HG03565 (cell line): Measurements from ENCODE around the gene MPPED2.
"Not testable (repeated sequence)": the region's sequence is repeated elsewhere in the genome, so short reads cannot be mapped to it uniquely, and the experiment has no call there.

Experiments used
- ATAC-seq: cut with Tn5 transposase; IDR thresholded peaks from one replicate; pipeline ENCODE4 v1.9.1; 2021; ENCODE audit warnings: mild to moderate bottlenecking, moderate library complexity; ENCODE audit not compliant: unreplicated experiment

MPPED2 gene

DNA sequence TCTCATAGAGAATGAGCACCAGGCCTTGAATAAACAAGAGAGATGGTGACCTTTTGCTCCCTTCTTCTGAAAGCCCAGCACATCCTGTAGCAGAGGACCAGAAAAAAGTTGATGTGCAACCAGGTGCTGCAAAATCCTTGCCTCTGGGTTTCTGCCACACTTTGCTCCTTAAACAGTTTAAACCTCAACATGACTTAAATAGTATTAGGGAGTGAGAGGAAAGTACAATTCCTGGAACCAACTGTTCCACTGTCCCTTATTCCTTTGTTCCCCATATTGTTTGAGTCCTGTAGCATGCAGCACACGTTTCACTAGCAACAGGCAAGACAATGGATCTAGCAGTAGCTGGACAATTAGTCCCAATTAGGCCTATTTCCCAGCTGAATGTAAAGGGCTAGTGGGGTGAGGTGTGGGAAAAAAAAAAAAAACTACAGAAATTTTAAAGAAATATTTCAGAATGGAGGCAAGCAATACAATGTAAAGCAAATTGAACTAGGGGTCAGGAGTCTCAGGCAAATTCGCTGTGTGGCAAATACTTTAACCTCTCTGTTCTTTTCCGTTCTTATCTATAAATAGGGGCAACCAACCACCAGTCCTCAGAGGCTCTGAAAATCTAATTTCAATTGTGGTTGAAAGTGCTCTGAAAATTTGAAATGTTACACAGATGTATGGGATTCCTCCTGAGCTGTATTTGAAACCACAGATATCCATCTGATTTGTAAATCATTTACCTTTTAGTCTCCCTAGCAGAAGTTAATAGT, 6.6 kb downstream of the MPPED2 start:
- no peak for ATAC-seq

DNA sequence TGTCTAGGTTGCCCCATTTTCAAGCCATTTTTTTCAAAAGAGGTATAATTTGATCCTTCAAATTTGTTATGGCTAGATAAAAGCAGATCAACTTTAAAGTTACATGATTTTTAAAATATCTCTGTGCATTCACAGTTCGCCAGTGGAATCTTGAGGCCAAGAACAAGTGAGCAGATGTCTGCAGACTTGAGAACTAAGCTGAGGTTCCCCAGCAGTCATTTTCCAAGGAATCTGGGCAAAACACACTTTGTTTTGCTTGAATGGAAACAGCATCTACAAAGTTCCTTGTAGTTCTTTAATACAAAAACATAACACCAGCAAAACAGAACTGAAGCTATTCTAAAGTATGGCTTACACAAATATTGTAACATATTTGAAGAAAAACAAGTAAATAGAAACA, 7.7 kb downstream of the MPPED2 start:
- ATAC-seq, result no peak

DNA sequence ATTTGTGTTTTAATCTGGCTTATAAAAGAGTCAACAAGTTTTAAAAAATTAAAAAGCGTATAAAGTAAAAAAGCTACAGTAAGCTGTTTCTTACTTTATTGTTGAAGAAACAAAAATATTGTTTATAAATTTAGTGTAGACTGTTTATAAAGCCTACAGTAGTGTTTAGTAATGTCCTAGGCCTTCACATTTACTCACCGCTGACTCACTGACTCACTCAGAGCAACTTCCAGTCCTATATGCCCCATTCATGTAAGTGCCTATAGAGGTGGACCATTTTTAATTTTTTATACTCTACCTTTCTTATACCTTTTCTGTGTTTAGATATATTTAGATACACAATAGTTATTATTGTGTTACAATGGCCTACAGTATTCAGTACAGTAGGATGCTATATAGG, 12.2 kb downstream of the MPPED2 start:
- ATAC-seq, result no peak

DNA sequence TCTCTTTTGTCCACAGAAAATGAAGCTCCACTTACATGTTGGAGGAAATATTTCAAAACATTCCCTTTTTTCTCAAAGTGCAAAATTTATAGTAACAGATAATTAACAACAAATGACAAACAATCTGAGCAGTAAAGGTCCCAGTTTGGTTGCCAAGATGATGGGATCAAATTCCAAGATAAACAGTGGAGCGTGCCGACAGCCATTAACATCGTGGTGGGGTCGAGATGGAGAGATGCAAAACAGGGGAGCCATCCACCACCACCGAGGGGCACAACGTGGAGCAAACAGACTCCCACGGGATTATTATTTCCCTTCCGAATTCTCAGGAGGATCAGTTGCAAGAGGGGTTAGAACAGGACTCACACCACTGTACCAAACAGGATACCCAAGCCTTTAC, 17.2 kb downstream of the MPPED2 start:
- ATAC-seq, result no peak

DNA sequence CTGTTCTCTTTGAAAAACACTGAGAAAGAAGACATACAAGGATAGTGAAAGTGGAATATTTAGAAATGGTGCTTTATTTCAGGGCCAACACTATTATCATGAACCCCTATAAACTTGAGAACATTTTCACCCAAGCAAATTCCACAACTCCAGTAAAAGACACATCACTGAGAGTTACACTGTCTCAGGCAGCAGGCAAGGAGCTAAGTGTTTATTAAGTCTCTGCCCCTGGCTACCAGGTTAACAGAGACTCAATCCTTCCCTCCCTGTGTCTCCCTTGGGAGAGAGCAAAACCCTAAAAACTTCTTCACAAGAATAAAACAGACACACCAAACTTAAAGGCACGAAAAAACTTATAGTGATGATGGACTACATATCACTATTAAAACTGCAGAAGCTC, 18.5 kb downstream of the MPPED2 start:
- no peak for ATAC-seq

DNA sequence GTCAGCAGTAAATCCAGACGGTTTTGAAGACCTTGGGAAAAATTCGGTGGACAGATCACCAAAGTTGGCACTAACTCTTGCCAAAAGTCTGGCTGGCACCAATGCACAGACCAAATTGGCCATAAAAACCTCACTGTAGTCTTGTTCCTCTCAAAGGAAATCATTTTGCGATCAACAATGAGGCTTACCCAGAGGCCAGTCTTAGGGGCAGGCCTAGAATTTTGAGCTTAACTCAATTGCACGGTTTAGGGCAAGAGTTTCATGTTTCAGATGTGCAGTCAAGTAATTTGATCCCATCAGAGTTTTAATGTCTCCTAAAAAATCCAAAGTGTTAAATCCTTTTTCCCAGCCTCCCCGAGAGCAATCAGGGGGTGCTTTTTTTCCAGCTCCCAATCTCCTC, 19.0 kb downstream of the MPPED2 start:
- no peak for ATAC-seq

DNA sequence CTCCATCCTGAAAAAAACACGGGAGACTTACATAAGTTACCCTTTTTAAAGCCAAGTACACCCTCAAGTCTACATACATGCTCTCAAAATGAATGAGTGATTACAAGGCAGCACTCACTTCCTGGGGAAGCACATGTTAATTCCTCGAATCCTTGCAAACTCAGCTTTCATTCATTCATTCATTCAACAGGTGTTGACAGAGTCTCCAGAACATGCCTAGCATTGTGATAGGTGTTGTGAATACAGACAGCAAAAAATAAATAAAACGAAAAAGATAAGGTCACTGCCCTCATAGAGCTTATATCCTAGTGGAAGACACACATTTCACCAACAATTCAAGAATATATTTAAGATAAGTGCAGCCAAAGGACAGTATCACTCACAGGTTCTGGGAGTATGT, 19.7 kb downstream of the MPPED2 start:
- no peak for ATAC-seq

DNA sequence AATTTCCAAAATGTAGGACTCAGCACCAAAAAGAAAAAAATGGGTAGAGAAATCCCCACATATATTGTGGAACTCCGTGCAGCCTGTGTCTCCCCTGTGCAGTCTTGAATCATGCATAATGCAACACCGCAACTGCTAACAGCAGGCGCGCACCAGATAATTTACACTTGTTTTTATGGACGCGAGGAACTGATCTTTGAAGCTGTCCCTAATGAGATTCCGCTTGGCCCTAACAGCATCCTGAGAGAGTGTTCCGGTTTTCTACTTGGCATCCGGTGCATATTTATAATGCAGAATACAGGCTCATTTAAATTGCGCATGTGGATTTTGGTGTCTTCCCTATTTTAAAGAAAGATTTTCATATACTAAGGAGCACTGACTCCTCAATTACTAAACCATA, 21.1 kb downstream of the MPPED2 start:
- ATAC-seq, result no peak

DNA sequence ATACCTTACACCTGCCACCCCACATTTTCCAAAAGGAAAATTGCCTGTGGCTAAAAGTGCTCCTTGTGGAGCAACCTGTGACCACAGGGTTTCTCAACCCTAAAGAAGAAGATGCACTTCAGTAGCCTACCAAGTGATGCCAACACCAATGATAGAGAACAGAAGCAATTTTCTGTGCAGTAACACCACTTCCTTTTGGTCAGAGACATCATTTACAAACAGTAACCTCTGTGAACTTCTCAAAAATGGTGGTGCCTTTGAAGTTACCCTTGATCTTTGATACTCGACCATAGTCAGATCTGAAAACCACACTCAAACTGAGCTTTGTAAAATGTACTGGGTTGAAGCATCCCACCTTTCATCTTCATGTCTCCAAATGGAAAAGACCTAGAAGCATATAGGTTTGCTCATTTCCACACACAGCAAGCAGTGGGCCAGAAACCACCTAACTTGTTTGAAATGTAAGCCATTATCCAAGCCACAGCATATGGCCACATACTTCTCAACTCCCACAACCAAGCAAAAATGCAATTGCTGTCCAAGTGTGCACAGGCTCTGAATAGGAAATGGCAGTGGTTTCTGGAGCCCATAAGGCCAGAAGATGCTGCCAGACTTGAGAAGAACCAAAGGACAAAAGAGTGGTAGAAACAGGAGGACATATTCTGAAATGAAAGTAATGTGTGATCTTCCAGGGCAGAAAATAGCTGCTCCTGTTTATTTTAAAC, 24.3 kb downstream of the MPPED2 start:
- ATAC-seq, result no peak

DNA sequence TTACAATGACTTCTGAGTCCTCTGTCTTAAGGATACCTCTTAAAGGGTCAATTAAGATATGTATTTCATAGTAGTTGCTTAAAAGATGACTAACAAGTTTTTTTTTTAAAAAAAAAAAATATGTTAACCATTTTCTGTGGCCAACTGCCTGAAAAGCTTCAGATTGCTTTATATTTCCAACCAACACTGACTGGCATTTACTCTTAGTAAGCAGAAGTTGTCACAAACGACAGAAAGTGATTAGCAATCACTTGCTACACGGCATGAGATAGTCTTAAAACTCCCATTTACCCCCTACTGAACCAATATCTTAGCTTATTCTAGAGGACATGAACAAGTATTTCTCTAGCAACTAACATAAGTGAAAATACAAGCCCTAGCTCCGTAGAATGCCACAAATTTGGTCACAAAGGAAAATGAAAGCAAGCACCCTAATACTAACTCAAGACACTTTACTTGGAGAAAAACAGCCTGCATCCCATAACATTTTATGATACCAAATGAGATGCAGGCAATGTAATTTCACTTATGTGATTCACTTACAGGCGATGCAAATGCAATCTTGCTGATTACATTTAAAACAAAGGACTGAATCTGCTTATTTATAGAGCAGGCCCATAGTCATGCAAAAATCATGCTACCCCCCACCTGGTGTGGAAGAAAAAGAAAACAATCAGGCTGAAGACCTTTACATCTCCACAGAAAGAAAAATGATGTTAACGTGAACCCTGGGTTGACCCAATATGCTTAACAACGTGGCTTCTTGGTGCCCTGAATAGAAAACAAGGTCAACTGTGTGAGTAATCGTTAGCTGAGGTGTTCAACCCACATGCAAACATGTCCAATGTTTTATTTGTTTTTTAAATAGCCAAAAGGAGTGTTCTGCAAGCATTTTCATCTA, 25.7 kb downstream of the MPPED2 start:
- no peak for ATAC-seq

DNA sequence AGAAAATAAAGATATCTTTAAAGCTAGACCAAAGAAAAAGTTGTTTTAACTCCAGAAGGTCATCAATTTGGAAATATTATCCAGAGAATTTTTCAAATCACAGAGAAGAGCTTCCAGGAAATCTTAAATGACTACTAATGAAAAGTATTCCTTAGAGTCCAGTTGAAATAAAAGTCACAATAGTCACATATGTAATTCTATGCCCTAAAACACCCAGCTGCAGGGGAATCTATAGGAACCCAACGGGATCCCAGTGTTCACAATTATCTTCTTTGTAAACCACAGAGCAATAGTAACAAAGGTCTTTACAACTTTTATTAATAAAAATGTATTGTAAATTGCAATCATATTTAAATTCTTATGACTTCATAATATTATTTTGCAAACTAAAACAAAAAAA, 27.1 kb downstream of the MPPED2 start:
- no peak for ATAC-seq

DNA sequence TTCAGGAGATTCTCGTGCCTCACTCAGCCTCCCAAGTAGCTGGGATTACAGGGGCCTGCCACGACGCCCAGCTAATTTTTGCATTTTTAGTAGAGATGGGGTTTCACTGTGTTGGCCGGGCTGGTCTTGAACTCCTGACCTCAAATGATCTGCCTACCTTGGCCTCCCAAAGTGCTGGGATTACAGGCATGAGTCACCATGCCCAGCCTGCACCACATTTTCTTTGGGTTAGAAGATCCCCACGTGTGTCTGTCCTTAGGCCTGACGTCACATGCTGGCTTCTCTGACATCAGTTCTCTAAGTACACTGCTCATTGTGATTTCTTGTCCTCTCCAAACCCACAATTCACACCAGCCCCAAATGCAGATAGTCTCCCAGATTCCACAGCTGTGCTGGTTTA, 31.6 kb downstream of the MPPED2 start:
- ATAC-seq, result not testable (repeated sequence)

DNA sequence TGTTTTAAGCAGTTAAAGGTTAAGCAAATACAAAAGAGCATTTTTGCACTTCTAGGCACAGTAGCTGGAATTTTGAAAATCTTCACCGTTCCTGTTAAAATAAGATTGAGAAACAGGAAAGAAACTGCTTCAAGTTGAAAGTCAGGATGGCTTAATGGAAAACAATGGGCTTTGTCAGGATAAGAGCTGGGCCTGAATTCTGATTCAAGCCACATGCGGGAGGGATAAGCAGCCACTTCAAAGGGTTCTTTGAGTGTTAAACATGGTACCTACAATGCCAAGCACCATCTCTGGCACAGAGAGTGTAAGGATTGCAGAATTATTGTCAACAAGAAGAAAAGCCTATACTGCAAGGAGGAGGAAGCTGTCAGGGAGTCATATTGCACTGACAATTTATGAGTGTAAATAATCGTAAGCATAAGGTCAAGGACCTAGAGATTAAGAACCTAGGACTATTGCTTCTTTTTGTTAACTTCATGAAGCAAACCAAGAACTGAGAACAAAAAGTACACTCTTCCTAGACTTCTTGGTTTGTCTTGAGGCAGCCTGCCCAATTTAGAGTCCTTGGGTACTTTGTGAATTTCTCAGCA, 32.5 kb downstream of the MPPED2 start:
- no peak for ATAC-seq

DNA sequence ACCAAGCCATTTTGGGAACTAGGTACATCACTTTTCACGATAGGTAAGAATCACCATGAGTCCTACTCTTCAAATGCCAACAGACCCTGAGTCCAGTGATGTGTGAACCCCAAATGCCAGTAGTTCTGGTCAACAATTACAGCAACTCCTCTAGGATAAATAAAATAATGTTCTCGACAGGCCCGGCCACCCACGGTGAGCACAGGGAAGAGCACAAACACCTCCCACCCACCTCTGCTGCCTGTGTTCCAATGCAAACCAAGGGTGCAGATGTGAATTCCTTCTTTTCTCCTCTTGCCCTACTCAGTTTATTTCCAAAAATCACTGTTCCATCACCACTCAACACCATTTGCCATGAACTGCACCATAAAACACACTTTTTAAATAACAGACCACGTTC, 33.3 kb downstream of the MPPED2 start:
- ATAC-seq, result no peak

DNA sequence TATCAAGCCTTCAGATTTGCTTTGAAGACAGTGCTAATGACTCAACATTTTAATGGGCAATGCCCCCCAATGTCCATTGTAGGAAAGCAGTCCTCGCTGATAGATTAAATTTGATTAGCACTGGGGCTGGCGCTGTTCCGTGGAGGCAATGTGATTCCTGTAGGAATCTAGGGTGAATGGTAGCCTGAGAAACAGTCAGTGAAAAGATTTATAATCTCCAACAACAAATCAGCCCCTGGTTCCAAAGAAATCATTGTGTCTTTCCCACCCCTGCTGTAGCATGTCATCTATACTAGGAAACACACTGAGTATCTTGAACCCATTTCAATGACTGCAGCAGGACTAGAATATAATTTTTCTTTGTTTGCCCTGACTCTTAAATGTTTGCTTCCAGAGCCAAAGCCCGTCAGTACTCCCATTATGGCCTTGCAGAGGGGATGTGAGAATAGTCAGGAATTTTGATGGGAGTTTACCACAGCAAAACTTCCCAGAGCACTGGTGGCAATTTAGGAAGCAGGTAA, 36.1 kb downstream of the MPPED2 start:
- ATAC-seq, result no peak

DNA sequence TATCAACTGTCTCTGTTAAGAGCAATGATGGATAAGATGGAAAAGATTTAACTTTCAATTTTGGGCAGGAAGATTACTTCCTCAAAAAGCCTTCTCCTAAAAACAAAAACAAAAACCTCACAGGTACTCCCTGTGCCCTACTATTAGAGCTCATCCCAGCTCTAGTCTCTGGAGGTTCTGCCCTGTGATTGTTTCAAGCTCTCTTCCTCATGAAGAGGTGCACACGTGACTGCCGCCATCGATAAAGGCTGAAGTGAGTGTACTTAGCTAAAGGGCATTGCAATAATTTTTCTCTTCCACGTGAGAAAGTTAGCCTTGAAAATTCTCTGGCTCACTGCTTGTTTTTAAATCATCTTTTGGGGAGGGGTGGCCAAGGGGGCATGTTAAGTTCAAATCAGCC, 36.6 kb downstream of the MPPED2 start:
- no peak for ATAC-seq

DNA sequence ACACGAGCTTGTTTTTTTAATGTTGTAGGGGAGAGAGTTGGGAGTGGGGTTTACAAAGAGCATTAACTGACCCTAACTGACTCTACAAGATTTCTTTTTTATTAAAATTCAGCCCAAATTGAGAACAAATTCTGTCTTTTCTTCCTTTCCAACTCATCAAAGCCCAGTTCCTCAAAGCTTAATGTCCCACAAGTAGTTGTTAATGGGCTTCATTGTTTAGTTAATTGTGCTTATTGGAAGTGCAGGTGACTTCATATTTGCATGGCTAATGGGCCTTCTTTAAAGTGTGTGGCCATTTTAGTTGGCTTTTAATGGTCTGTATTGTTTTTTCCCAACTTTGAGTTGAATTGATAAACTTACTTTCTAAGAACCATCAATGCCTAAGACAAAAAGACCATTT, 39.8 kb downstream of the MPPED2 start:
- no peak for ATAC-seq

DNA sequence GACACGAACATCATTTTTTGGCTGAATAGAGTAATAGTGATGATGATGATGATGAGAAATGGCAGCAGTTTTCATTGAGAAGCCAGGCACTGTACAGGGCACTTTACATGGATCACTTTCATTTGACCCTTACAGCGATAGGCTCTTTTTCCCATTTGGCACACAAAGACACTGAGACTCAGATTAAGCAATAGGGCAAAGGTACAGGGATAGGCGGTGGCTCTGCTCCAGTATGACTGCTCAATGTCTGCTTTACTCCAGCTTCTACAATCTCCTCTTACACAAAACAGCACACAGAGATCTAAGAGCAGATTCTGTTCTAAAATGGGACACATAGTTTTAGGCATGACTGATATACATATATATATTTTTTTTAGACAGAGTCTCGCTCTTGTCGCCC, 40.6 kb downstream of the MPPED2 start:
- ATAC-seq, result no peak

DNA sequence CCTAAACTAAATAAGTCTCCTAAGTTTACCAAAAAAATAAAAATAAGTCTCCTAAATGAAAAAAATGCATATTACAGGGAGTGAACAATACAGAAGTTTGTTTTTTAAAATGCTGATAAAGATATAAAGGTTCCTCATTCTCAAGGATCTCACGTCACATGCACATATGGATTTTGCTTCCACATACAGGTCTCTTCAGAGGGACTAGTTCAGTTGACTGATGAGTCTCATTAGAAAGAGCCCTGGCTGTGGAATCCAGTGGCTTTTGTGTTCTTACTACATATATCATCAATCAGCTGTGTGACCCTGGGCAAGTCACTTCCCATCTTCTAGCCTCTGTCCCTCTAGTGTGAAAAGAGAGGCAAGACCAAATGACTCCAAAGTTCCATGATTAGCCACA, 43.1 kb downstream of the MPPED2 start:
- no peak for ATAC-seq

DNA sequence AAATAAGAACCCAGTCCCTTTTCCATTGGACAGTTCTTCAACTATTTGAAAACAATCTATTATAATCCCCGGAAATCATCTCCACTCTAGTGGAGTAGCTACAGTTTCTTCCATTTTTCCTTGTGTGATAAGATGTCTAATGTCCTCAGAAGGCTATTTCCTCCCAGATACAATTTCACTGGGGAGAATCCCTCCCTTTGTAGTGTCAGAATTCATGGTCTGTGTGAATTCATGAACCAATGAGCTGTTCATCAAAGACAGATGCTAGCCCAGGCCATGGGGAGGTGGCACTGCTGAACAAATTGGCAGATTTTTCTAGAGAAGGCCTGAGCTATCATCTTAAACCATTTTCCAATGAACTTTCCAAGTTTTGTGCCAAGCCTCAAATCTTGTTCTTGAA, 45.4 kb downstream of the MPPED2 start:
- no peak for ATAC-seq

DNA sequence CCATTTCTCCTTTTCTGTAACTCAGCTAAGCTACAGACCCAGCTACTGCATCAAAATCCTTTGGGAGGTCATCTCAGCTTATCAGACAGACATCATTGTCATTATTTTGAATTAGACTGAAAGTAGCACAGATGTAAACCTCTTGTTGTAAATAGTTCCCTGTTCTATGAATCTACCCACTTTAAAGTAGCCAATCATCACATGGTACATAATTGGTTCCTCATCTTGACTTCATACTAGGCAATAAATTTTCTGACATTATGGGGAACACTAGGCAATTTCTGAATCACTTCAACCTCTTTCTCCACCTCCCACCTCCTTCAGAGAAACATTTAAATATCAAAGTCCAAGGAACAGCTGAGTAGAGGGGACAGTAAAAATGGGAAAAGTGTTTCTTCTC, 47.9 kb downstream of the MPPED2 start:
- ATAC-seq, result no peak
